ENCODE data around the gene CHD5. TPM values are rescaled to one million over a fixed set of nuclear protein-coding genes. Genes with fewer than 3 reads are reported as not detected.

Gene CHD5
- total RNA-seq, 1 donor = under 0.01 TPM

DNA sequence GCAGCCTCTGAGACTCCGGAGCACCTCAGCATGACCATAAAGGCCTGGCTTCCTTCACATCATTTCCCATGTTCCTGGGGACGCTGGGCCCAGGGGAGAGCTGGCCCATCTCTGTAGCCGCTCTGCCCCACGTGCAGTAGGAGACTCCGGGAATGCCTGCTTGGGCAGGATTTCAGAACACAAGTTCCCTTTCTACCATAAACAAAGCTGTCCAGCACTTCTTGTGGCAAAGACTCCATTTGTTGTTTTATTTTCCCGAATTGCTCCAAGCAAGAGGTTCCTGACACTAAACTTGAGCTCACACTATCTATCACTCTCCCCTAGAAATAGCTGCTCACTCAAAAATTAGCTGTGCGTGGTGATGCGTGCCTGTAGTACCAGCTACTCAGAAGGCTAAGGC, 21.9 kb downstream of the CHD5 start:
- peaks cover 10% of the 10 kb centered on the region for H3K4me1 ChIP-seq (ENCODE audit: insufficient read depth, low read length)

DNA sequence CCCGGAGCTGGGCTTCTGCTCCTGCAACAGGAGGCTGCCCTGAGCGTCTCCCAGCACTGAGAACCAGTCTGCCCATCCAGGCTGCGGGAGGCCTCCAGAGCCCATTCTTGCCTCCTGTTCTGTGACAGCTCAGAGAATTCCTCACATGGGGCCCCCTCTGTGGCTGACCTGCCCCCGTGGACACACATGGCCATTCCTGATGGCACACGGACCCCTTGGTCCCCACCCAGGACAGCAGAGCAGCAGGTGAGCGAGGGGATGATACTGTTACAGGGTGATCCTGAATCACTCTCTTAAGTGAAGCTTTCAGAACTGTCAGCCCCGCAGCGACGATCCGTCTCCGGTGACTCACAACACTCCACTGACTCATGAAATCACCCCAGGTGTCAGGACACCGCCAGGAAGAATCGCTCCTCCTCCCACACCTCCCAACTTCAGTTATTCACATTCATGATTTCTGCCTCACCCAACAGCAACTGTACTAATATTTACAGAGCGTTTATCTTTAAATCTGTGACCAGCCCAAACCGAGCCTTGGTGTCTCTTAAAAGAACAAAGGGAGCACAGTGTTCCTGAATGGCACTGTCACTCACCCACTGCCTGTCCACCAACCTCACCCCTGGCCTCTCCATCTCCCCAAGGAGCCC, 22.5 kb downstream of the CHD5 start:
- no peak overlapping the region for H3K4me3 ChIP-seq (ENCODE audit: low read length)
- H3K27me3 ChIP-seq (ENCODE audit: insufficient read depth, low read length) = no peaks in the 10 kb centered on the region
- no peaks in the 10 kb centered on the region for H3K9me3 ChIP-seq (ENCODE audit: low read depth, low read length)

More for the DNA sequence above, 21.9 kb downstream of the CHD5 start:
- H3K4me3 ChIP-seq (ENCODE audit: low read length) = no peak overlapping the region
- no peaks in the 10 kb centered on the region for H3K9me3 ChIP-seq (ENCODE audit: low read depth, low read length)
- no peaks in the 10 kb centered on the region for H3K27me3 ChIP-seq (ENCODE audit: insufficient read depth, low read length)

DNA sequence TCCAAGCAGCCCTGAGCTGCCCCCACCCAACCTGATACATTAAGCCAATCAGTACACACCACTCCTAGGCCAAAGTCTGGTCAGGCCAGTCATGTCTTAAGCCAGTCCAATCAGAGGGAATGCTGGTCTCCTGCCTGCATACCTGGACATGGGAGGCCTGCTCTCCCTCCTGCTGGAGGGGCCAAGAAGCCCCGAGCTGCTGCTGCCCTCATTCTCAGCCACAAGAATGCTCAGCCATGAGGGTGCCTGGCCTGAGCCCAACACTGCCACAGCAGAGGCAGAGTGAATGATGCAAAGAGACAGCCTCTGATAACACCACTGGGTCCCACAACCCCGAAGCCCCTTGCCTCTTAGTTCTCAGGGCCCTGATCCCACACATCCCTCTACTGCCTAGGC, 23.0 kb downstream of the CHD5 start:
- Histone ChIP-seq H3K4me3 (ENCODE audit: low read length) (no peak overlapping the region), H3K4me1 (ENCODE audit: insufficient read depth, low read length) (peaks cover 10% of the 10 kb centered on the region), H3K9me3 (ENCODE audit: low read depth, low read length) (no peaks in the 10 kb centered on the region), H3K27me3 (ENCODE audit: insufficient read depth, low read length) (no peaks in the 10 kb centered on the region)

More for the DNA sequence above, 22.5 kb downstream of the CHD5 start:
- peaks cover 10% of the 10 kb centered on the region for H3K4me1 ChIP-seq (ENCODE audit: insufficient read depth, low read length)

DNA sequence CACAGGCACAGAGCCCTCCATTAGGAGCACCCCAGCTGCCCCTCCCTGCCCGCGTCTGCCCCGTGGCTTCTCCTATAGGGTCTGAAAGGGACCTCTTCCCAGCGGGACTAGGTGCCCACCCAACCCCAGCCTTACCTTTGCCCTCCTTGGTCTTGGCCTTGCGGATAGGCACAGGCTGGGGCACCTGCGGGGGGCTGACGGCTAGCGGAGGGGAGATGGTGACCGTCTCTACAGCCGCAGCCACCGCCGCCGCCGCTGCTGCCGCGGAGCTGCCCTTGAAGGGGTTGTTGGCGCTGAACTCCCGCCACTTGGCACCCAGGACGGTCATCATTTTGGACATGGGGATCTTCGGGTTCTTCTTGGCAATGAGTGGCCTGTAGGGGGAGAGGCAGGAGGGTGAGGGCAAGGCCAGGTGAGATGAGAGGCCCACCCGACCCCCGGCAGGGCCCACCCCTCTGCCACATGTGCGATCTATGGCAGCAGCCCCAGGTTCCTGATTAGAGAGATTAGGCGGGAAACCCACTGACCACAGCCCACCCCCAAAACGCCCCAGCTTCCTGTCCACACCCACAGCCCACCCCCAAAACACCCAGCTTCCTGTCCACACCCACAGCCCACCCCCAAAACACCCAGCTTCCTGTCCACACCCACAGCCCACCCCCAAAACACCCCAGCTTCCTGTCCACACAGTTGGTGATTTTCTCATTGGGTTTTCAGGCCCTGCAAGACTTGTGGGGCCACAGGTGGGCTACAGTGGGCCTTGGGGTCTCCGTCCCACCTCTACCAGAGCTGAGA, 25.4 kb downstream of the CHD5 start:
- H3K4me1 ChIP-seq (ENCODE audit: insufficient read depth, low read length) = peaks cover 10% of the 10 kb centered on the region
- no peaks in the 10 kb centered on the region for H3K9me3 ChIP-seq (ENCODE audit: low read depth, low read length)
- no peak overlapping the region for H3K4me3 ChIP-seq (ENCODE audit: low read length)
- H3K27me3 ChIP-seq (ENCODE audit: insufficient read depth, low read length) = no peaks in the 10 kb centered on the region

DNA sequence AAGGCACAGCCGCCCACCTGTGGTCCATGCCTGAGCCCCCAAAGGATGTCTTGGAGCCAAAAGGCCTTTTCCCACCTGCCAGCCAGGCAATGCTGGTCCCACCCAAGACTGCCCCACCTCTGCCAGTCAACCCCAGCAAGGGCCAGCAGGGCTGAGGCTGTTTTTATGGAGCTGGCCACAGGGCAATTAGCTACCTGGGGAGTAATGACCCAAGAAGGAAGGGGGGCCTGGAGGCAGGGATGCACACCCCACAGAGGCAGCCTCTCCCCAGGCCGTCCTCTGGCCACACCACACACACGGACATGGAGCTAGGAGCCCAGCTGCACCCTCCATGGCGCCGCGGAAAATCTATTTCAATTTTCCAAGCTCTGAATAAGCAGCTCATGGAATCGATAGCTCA, 27.2 kb downstream of the CHD5 start:
- H3K9me3 ChIP-seq (ENCODE audit: low read depth, low read length) = no peaks in the 10 kb centered on the region
- no peaks in the 10 kb centered on the region for H3K27me3 ChIP-seq (ENCODE audit: insufficient read depth, low read length)
- H3K4me1 ChIP-seq (ENCODE audit: insufficient read depth, low read length) = peaks cover 16% of the 10 kb centered on the region
- H3K4me3 ChIP-seq (ENCODE audit: low read length) = no peak overlapping the region

- no peak overlapping the region for H3K4me3 ChIP-seq (ENCODE audit: low read length)
- H3K4me1 ChIP-seq (ENCODE audit: insufficient read depth, low read length) = peaks cover 16% of the 10 kb centered on the region
- H3K9me3 ChIP-seq (ENCODE audit: low read depth, low read length) = no peaks in the 10 kb centered on the region
- H3K27me3 ChIP-seq (ENCODE audit: insufficient read depth, low read length) = no peaks in the 10 kb centered on the region
Observed at GRCh38 chr1:6152181-6152580, 27.9 kb downstream of the CHD5 start.

DNA sequence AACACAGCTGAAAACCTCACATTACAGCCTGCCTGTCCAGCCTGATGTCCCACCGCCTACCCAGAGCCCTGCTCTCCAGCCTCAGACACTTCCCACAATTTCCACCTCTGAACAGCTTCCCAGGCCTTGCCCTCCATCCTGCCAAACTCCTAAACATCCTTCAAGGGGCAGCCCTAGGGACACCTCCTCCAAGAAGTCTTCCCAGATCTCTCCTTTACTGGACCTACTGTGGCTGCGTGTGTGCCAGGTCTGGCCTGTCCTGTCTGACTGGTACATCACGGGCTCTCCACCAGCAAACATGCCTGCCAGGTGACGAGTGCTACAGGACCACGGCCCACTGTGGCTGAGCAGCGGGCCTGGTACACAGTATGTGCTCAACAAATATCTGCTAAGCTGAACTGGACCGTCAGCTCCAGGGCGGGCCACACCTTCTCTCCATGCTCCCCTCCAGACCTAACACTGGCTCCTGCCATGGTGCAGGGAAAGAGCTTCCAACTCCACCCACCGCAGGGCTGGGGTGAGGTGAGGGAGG, 28.8 kb downstream of the CHD5 start:
- H3K27me3 ChIP-seq (ENCODE audit: insufficient read depth, low read length) = no peaks in the 10 kb centered on the region
- no peak overlapping the region for H3K4me3 ChIP-seq (ENCODE audit: low read length)
- no peaks in the 10 kb centered on the region for H3K9me3 ChIP-seq (ENCODE audit: low read depth, low read length)
- peaks cover 16% of the 10 kb centered on the region for H3K4me1 ChIP-seq (ENCODE audit: insufficient read depth, low read length)

GRCh38 chr1:6150006-6150938, 29.8 kb downstream of the CHD5 start:
- Histone ChIP-seq H3K4me3 (ENCODE audit: low read length) (no peak overlapping the region), H3K4me1 (ENCODE audit: insufficient read depth, low read length) (peaks cover 16% of the 10 kb centered on the region), H3K27me3 (ENCODE audit: insufficient read depth, low read length) (no peaks in the 10 kb centered on the region), H3K9me3 (ENCODE audit: low read depth, low read length) (no peaks in the 10 kb centered on the region)

DNA sequence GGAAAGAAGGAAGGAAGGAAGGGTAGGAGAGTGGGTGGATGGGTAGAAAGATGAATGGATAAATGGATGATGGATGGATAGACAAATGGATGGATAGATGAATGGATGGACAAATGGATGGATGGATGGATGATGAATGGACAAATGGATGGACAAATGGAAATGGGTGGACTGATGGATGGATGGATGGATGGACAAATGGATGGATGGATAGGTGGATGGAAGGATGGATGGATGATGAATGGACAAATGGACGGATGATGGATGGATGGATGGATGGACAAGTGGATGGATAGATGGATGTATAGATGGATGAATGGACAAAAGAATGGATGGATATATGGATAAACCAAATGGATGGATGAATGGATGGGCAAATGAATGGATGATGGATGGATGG, 30.5 kb downstream of the CHD5 start:
- Histone ChIP-seq H3K9me3 (ENCODE audit: low read depth, low read length) (no peaks in the 10 kb centered on the region), H3K4me1 (ENCODE audit: insufficient read depth, low read length) (peaks cover 14% of the 10 kb centered on the region), H3K27me3 (ENCODE audit: insufficient read depth, low read length) (no peaks in the 10 kb centered on the region), H3K4me3 (ENCODE audit: low read length) (no peak overlapping the region)

DNA sequence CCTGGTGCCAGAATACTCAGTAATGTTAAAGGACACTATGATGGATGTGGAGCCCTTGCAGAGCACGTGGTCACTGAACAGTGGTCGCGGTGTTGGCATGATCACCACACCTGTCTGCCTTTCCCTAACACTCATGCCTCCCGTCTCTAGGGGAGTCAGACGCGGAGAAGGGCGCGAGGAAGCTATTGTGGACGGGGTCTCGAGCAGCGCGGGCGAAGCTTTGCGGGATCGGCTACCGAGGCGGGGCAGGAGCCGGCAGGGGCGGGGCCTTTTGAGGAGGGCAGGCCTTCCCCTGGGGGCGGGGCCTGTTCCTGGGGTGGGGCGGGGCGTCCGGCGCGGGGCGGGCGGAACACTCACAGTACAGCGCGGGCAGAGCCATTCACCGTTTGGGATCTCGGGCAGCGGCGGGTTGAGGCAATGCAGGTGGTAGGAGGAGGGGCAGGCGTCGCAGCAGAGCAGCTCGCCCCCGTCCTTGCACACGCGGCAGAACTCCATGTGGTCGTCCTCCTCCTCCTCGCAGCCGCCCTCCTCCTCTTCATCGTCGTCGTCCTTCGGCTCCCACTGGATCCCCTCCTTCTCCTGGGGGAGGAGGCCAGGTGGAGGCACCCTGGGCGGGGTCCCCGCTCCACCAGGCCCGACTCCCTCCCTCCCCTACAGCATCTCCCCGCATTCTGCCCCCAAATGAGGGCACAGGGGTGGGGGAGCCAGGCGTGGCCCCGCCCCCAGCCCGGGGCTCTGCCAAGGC, 31.5 kb downstream of the CHD5 start:
- H3K27me3 ChIP-seq (ENCODE audit: insufficient read depth, low read length) = no peaks in the 10 kb centered on the region
- H3K4me3 ChIP-seq (ENCODE audit: low read length) = no peak overlapping the region
- peaks cover 6% of the 10 kb centered on the region for H3K4me1 ChIP-seq (ENCODE audit: insufficient read depth, low read length)
- H3K9me3 ChIP-seq (ENCODE audit: low read depth, low read length) = no peaks in the 10 kb centered on the region

- no peaks in the 10 kb centered on the region for H3K9me3 ChIP-seq (ENCODE audit: low read depth, low read length)
- H3K27me3 ChIP-seq (ENCODE audit: insufficient read depth, low read length) = no peaks in the 10 kb centered on the region
- H3K4me3 ChIP-seq (ENCODE audit: low read length) = no peak overlapping the region
- peaks cover 6% of the 10 kb centered on the region for H3K4me1 ChIP-seq (ENCODE audit: insufficient read depth, low read length)
Observed at GRCh38 chr1:6145864-6146410, 34.2 kb downstream of the CHD5 start.

DNA sequence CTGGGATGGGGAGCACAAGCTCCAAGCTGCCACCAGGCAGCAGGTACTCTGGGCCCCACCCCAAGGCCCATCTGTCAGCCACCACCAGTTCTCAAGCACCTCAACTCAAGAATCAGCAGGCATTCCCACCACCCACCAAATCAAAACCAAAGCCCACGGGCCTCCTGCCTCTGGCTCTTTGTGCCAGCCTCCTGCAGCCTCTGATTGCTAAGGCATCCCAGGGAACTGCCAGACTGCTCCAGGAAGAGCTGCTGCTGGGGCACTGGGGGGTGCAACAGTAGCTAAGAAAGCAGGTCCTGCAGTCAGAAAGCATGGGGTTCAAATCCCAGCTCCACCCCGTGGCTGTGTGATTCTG, 34.7 kb downstream of the CHD5 start:
- H3K27me3 ChIP-seq (ENCODE audit: insufficient read depth, low read length) = no peaks in the 10 kb centered on the region
- H3K4me1 ChIP-seq (ENCODE audit: insufficient read depth, low read length) = peaks cover 6% of the 10 kb centered on the region
- no peaks in the 10 kb centered on the region for H3K9me3 ChIP-seq (ENCODE audit: low read depth, low read length)
- H3K4me3 ChIP-seq (ENCODE audit: low read length) = no peak overlapping the region

DNA sequence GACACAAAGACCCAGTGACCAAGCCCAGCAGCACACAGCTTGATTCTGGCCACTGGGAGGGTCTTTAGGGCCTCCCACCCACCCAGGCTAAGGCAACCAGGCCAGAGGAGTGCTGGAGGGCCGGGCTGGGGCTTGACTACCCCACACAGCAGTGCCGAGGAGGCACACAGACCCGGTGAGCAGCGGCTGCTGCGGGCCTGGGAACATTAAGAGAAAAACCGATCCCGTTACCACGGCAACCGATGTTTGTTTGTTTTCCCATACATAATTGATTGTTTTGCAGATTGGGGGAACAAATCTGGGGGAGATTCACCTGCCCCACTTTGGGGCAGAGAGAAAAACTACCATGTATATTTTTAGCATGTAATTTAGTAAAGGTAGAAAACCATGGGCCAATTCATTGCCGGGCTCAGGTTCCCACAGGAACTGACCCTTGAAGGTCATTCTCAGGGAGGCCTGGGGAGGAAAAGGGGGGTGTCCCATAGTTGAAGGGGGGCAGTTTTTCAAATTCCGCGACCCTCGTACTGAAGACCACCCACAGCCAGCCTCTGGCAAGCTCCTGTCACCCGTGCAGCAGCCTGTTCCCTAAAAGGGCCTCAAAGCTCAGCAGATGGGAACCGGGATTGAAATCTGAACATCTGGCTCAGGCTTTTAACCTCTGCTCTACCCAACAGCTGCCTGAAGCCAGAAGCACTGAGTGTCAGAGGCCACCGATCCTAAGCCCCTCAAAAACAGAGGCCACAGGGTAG, 35.3 kb downstream of the CHD5 start:
- H3K4me3 ChIP-seq (ENCODE audit: low read length) = no peak overlapping the region
- H3K9me3 ChIP-seq (ENCODE audit: low read depth, low read length) = no peaks in the 10 kb centered on the region
- H3K4me1 ChIP-seq (ENCODE audit: insufficient read depth, low read length) = peaks cover 6% of the 10 kb centered on the region
- no peaks in the 10 kb centered on the region for H3K27me3 ChIP-seq (ENCODE audit: insufficient read depth, low read length)

DNA sequence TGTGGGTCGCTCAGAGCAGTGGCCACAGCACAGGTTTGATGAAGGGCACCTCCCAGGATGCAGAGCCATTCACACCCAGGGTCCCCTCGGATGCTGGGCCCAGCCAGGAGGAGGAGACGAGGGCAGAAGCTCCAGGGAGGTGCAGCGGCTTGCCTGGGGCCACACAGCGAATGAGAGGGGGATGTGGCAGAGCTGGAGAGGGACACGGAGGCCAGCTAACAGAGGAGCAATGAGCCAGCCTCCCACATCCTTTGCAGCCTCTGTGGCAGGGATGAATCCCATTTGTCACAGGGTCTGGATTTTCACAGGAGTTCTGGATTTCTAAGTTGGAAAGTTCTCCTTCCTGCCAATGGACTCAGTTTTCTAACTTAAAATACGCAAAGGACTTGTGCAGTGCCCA, 35.9 kb downstream of the CHD5 start:
- Histone ChIP-seq H3K4me3 (ENCODE audit: low read length) (no peak overlapping the region), H3K27me3 (ENCODE audit: insufficient read depth, low read length) (no peaks in the 10 kb centered on the region), H3K9me3 (ENCODE audit: low read depth, low read length) (no peaks in the 10 kb centered on the region), H3K4me1 (ENCODE audit: insufficient read depth, low read length) (peaks cover 5% of the 10 kb centered on the region)
